OCI-M2 (cell line): ENCODE data around the gene TSTD1.
"Not testable (repeated sequence)": the region's sequence is repeated elsewhere in the genome, so short reads cannot be mapped to it uniquely, and the experiment has no call there.

ENCODE experiments used
- DNase-seq: peaks from one replicate; lab custom pipeline; 2025; ENCODE audit not compliant: unreplicated experiment; lab: John Stamatoyannopoulos, UW

TSTD1 gene

GRCh38 chr1:161012420-161012819 is 26.3 kb downstream of the TSTD1 start:
- DNase-seq, result no peak

GRCh38 chr1:161009602-161010211 is 29.1 kb downstream of the TSTD1 start:
- DNase-seq, result no peak

- no peak for DNase-seq
These were observed 29.8 kb downstream of the TSTD1 start for GRCh38 chr1:161008869-161009510.

GRCh38 chr1:161007369-161007768 is 31.4 kb downstream of the TSTD1 start:
- DNase-seq, result no peak

DNA sequence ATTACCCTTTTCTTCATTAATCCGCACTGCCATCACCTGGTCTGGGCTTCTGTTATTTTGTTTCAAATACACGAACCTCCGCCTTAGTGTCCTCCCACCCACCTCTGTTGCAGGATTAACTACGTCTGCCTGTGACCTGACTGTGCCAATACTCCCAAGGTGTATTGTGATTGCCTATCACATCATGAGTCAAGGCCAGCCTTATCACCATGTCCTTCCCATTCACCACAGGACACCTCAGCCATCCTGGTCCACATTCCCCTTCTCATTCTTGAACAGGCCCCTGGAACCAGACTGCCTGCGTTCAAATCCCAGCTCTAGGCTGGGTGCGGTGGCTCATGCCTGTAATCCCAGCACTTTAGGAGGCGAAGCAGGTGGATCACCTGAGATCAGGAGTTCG is 32.2 kb downstream of the TSTD1 start:
- no peak for DNase-seq

DNA sequence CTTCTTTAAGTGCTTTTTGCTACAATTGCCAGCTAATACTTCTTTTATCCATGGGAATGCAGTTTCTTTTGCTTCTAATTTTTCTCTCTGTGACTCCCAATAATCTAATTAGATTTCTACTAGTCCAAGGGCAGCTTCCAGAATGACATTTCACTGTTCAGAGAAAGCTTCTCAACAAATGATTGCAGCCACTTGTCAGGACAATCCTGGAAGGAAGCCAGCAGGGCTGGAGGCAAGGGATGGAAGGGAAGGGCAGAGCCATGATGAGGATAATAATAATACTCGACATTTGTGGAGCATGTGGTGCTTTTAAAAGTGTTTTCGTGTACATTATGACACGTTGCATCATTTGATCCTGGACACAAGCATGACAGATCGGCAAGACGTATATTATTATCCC is 37.2 kb downstream of the TSTD1 start:
- DNase-seq, result no peak

DNA sequence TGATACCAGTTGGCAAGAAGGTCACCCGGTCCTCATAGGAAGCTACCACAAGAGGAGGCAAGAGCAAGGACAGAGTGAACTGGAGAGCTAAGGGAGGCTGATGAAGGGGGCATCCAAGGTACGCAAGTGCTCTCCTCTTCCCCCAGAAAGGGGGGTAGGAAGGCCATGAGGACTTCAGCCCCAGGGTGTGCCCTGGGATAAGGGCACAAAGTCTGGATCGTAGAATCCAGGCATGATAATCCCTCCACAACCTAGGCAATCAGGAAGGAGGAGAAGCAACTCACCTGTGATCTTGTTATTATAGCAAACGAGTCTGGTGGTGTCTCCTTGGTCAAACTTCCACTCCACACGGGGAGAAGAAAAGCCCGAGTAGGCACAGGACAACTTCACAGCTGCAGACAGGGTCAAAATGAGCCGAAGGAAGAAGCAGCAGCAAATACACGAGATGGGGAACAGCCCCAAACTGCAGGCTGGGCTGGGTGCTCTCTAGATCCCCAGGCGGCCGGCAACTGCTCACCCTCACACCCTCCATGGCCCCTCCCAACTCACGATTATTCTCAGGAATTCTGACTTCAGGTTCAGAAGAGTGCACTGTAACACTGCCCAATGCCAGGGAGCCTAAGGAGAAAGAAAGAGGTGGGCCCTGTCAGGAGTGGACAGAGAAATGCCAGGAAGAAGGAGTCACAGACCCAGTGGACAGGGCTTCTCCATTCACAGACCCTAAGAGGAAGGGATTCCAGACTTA is 37.9 kb downstream of the TSTD1 start:
- no peak for DNase-seq

DNA sequence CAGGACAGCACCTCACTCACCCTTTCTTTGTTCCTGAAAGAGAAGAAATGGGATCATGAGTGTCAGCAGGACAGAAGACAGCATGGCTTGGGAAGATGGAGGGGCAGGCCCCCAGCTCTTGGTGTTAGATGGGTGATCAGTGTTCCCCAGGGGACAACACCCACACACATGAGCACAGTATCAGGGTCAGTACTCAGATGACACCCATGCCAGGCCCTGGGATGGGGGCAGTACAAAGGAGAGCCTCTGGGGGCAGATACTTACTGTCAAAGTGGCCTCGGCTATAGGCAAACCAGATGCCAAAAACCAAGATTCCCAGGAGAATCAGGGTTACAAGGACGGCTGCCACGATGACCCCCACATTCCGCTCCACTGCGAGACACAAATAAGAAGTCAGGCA is 39.4 kb downstream of the TSTD1 start:
- no peak for DNase-seq

DNA sequence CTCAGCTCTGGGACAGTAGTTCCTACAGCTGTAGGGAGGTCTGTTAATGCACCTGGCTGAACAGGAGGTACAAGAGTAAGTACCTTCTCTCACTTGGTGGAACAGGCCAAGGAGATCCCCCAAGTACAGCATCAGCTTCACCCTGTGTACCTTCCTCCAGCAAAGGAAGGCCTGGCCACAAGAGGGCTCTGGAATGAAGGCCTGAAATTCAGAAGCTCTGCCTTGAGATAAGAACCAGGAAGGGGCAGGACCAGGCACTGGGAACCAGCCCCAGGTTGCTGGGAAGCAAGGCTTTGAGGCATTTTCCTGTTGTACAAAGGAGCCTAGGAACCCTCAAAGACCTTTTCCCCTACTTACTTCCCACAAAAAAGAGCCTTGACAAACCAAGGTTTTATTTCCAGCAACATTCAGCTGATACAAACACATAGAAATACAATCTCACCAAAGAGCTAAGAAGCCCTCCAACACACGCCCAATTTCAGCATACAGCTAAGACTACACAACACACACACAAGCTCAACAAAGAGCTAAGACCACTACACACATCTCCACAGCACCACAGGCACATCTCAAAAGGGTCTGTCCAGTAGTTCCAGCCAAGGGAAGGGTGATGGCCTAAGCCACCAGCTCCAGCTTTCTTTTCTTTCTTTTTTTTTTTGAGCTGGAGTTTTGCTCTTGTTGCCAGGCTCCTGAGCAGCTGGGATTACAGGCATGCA is 41.3 kb downstream of the TSTD1 start:
- no peak for DNase-seq

DNA sequence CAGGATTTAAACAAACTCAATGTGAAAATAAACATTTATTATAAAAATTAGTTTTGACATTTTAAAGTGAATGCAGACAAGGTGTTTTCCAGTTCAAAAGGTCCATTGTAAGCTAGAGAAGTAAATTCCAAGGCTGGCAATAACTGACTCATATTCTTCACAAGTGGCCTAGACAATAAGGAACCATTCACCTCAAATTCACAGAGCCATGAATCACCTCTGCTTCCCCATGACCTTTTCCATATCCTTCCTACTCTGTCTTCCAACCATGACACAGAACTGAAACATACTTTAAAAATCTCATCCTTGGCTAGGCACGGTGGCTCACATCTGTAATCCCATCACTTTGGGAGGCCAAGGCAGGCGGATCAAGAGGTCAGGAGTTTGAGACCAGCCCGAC is 42.6 kb downstream of the TSTD1 start:
- DNase-seq, result no peak

GRCh38 chr1:160993544-160994193 is 45.1 kb downstream of the TSTD1 start:
- no peak for DNase-seq

DNA sequence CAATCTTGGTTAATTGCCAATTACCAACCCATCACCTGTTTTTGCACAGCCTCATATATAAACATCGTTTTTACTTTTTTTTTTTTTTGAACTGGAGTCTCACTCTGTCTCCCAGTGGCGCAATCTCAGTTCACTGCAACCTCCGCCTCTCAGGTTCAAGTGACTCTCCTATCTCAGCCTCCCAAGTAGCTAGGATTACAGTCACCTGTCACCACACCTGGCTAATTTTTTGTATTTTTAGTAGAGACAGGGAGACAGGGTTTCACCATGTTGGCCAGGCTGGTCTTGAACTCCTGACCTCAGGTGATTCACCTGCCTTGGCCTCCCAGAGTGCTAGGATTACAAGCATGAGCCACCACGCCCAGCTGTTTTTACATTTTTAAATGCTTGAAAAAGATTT is 46.7 kb downstream of the TSTD1 start:
- not testable (repeated sequence) for DNase-seq
